Endometrium (tissue), 2 donors: Measurements from ENCODE around the gene ZNHIT6.
A peak's percentile ranks its signal among the peaks of the same experiment; 100 is the strongest.
"Not testable (repeated sequence)": the region's sequence is repeated elsewhere in the genome, so short reads cannot be mapped to it uniquely, and the experiment has no call there.

Experiments
- FAIRE-seq: peaks from 2 replicates; lab custom pipeline; 2012; peaks lifted over from hg19 to GRCh38; lab: Jason Lieb, UNC
- donor health status: control.
- donor health status: control.

Gene ZNHIT6

DNA sequence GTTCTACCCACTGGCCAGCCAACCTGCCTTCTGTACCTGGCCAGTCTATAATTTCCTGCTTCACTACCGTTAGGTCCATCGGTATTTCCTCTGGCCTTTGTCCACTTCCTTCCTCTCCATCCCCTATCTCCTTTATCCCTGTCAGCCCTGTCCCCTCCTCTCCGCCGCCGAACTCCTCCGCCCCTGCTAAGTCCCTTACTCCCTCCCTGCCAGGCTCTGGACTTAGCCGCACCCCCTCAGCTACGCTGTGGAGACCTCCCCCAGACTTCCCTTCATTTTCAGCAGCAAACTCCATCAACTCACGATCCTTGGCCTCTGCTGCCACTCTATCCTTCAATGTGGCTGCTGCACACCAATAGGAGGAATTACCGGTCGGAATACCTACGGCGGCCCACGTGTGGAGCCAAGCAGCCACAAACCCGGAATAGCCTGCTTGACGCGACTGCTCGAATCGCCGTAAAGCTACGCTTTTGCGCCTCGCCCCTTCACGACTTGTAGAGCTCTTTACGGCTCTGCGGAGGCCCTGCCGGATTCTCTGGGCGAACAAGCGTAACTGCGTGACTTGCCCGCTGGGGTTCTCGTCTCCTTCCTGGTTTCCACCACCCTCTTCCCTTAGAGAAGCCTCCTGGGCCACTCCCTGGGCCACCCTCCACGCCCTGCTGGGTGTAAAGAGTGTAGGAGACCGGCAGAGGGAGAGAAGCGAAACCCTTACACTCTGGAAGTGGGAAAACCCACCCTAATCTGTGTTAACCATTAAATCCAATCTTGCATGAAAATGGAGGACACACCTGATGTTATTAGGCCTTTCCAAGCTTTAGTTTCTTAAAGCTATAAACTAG is at the start of gene ZNHIT6:
ZNHIT6 (minus strand) TSS at position 444 of the 839 bp plus-strand sequence; CDS start at position 295, 149 bp downstream.
- FAIRE-seq = peak; percentile 65

- FAIRE-seq = no peak
Measured at GRCh38 chr1:85756864-85757263, 48.6 kb upstream of the ZNHIT6 start.

DNA sequence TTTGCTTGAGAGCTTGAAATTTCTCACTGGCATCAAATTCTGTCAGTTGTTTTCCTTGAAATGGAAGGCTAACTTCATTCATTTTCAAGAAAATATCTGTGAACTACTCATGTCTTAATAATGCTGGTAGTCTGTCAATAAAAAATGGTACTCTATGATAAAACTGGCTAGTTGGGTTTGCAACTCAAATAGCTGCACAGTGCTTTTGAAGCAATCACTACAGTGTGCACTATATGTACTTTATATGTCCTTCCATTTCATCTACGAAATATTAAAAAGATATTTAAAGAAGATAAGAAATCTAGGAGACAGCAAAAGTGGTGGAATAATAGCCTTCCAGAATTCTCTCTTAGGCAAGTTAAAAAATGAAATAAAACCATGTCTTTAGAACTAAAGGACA is 39.9 kb upstream of the ZNHIT6 start:
- FAIRE-seq = no peak

DNA sequence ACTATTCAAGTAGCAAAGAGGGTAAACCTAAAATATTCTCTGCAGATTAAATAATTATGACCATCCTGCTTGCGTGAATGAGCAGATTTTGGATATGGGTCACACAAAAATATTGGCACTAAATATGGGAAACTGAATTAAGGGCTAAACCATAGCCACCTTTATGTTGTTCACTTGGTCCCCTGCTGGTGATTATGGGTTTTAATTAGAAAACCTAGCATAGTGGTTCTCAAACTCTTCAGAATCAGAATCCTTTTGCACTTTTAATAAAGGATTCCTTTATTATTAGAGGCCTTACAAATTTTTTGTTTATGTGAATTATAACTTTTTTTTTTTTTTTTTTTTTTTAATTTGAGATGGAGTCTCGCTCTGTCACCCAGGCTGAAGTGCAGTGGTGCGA is 38.5 kb upstream of the ZNHIT6 start:
- no peak for FAIRE-seq

GRCh38 chr1:85743814-85744213 is 35.6 kb upstream of the ZNHIT6 start:
- FAIRE-seq = no peak

DNA sequence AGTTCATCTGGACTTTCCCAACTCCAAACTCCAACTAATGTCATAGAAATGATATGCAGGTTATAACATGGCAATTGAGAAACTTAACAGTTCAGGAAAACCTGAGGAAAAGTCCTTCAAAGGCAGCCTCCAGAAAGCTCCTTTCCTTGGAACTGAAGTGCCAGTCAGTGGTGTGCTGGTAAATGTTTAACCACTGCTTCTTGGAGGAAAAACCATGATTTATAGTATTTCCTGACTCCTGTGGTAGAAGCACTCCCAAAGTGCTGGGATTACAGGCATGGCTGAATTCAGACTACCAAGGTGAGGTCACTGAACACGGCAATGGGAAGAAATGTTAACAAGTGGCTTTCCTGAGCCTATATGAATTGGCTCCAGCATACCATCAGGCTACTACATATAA is 26.7 kb upstream of the ZNHIT6 start:
- no peak for FAIRE-seq

GRCh38 chr1:85718678-85719340 is 10.6 kb upstream of the ZNHIT6 start:
- FAIRE-seq = no peak

GRCh38 chr1:85714418-85715114 is 6.3 kb upstream of the ZNHIT6 start:
- not testable (repeated sequence) for FAIRE-seq

DNA sequence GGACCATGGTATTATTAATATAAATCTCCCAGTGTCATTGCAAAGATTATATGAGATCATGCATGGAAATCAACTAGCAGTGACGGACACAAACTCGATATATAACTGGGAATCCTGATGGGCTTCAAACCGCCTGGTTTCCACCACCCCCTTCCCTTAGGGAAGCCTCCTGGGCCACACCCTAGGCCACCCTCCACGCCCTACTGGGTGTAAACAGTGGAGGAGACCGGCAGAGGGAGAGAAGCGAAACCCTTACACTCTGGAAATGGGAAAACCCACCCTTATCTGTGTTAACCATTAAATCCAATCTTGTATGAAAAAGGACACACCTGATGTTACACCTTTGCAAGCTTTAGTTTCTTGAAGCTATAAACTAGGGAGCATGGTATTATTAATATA is 595 bp upstream of the ZNHIT6 start:
- no peak for FAIRE-seq

- no peak for FAIRE-seq
Measured at GRCh38 chr1:85707267-85707989, 805 bp downstream of the ZNHIT6 start.

DNA sequence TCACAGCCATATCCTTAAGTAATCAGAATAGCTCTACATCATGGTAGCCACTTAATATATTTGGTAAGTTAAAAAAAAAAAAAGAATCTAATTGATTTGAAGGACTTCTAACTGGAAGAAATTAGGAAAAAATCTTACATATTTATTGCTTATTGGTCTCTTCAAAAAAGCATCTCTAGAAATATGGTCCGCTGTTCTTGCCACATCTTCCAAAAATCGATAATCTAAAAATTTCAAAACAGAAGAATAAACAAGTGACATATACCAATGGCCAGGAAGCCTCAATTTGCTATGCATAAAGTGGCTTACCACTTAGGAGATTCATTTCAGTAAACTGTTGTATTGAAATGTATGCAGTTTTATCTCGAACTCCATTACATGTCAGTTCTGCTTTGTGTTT is 2.3 kb downstream of the ZNHIT6 start:
- no peak for FAIRE-seq

DNA sequence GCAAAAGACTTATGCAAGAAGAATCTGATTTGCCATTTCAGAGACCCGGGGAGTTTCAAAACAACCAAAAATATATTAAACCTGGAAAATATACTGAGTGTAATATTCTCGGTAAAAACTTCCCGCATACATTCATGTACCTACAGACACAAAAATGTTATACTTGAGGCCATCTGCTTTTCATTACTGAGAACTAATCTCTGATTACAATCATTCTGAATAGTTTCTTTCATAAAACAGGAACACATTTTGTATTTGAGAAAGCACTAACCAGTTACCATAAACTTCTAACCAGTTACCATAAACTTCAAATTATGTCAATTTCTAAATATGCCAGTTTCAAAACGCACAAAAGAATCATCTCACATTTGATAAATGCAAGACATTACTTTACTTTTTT is 7.8 kb downstream of the ZNHIT6 start:
- FAIRE-seq = no peak

- FAIRE-seq = no peak
Measured at GRCh38 chr1:85697895-85698294, 10.3 kb downstream of the ZNHIT6 start.

- peak; percentile 97 for FAIRE-seq
Measured at GRCh38 chr1:85692730-85693314, 15.4 kb downstream of the ZNHIT6 start.

DNA sequence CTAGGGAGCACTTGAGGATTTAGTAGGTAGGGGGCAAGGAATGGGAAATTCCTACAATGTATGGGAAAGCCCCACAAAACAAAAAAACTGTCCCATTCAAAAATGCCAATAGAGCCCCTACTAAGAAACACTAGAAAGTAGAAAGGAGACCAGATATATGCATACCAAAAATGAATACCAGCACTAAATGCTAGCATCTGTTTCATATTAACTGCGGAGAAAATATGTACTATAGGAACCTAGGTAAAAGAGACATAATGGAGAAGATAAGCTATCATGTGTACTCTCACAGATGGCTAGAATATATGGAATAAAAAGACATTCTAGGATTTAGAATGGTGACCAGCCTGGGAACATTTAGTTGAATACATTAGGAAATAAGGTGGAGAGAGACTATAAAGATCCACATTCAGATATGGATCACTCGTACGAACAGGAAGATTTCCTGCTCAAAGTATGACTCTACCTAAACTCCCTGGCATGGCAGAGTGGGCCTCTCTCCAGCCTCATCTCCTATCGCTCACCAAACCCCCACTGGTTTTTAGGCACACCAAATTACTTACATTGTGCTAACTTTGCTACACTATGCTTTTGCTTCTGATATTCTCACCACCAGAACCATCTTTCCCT is 18.3 kb downstream of the ZNHIT6 start:
- FAIRE-seq = no peak

- FAIRE-seq = no peak
Measured at GRCh38 chr1:85683292-85684025, 24.8 kb downstream of the ZNHIT6 start.

GRCh38 chr1:85681087-85681486 is 27.1 kb downstream of the ZNHIT6 start:
- no peak for FAIRE-seq

DNA sequence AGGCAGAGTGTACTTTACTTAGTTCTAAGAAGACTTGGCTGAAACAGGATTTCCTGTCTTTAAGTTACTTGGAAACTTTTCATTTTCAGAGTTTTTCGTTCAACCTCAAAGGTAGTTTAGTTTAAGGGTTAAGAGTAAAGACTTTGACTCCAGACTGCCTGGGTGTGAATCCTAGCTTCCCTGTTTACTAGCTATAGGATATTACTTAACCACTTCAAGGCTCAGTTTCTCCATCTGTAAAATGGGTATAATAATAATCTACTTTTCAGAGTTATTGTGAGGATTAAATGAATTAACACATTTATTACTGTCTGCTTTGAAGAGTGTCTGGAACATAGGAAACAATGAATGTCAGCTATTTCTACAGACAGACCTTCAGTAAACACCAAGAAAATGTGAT is 30.0 kb downstream of the ZNHIT6 start:
- no peak for FAIRE-seq

- no peak for FAIRE-seq
Measured at GRCh38 chr1:85677656-85678055, 30.6 kb downstream of the ZNHIT6 start.

- no peak for FAIRE-seq
Measured at GRCh38 chr1:85672031-85672660, 36.1 kb downstream of the ZNHIT6 start.
